Measurements from ENCODE around the gene SLX4.
A peak's percentile ranks its signal among the peaks of the same experiment; 100 is the strongest.

Gene SLX4

DNA sequence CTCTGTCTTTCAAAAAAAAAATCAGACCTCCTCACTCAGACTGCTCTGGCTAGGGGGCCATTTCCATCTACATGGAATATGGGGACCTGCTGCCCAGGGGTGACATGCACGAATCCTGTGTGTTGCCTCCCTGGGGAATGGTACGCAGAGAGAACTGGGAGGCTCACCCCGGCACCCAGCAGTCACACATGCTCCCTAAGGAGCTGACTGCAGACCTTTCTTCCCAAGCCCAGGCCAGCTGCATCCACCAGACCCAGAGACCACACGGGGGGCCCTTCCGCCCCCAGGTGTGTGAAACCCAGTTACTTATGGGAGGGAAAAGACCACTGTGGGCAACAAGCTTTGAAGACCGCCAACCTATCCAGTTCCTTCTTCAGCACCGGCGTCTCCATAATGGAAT, 27.0 kb downstream of the SLX4 start:
- no peak for DNase-seq (ENCODE audit: insufficient read length)
- TF ChIP-seq POLR2AphosphoS5 (IDR thresholded peaks at IDR 0.05; ENCODE audit: low read depth, low read length) = no peak
- TF ChIP-seq POLR2A (IDR thresholded peaks at IDR 0.05; ENCODE audit: low read depth, low read length) = no peak
- no peak for TF ChIP-seq TAF1 (IDR thresholded peaks at IDR 0.05; ENCODE audit: borderline replicate concordance, low read depth, low read length)
- FAIRE-seq = no peak

DNA sequence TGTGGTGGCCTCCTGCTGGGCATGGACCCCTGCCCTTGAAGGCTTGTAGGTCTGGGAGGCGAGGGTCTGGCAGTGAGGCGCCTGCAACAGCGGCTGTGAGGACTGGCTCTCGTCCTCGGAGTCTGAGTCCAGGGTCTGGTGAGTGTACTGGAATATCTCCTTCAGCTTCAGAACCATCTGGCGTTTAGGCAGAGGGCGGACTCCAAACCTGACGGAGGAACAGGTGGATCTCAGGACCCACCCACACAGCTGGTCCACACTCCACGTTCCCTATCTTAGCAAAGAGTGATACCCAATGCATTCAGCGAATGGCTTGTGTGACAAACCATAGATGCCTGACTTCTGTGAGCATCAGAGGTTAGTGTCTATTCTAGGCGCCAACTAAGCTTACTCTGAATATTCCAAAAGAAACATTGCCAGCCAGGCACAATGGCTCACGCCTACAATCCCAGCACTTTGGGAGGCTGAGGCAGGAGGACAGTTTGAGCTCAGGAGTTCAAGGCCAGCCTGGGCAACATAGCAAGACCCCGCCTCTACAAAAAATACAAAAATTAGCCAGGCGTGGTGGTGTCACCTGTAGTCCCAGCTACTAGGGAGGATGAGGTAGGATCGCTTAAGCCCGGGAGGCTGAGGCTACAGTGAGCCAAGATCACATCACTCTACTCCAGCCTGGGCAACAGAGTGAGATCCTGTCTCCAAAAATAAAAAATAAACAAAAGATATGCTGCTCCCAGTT, 27.9 kb downstream of the SLX4 start:
- DNase-seq (ENCODE audit: insufficient read length) (no peak), FAIRE-seq (no peak)
- TF ChIP-seq POLR2A (IDR thresholded peaks at IDR 0.05; ENCODE audit: low read depth, low read length) = no peak
- no peak for TF ChIP-seq TAF1 (IDR thresholded peaks at IDR 0.05; ENCODE audit: borderline replicate concordance, low read depth, low read length)
- no peak for TF ChIP-seq POLR2AphosphoS5 (IDR thresholded peaks at IDR 0.05; ENCODE audit: low read depth, low read length)

DNA sequence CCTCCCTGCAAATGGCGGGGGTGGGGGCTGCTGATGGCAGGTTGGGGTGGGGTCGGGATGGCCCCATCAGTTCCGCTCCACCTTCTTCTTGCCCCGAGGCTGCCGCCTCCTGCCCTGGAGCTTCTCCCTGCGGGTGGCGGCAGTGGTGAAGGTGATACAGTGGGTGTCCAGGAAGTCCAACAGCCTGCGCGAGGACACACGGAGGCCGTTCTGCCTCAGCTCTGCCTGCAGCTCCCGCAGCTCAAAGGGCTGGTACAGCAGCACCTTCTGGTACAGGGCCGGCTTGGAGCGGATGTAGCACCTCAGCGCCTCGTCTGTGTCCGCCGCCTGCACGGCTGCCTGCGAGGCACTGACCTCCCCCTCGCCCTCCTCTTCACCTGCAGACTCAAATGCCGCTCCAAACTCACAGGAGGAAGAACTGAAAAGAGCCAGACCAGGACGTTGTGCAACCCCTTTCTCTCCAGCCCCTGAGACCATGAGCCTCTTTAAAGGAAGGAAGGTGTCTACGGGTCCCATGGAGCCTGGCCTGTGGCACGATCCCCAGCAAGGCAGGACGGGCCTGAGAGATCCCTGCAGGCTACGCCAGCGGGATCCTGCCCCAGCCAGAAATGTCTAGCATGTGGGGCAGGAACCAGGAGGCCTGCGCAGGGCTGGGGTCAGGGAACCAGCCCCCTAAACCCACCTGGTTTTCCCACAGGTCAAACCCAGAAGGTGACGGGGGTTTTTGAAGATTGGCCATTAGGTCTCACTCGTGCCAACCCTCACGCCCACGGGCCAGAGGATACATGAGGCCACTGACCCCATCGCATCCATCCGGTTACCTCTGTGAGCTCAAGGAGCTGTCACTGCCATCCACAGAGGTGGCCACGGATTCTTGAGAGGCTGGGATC, 28.9 kb downstream of the SLX4 start:
- FAIRE-seq = no peak
- TF ChIP-seq POLR2A (IDR thresholded peaks at IDR 0.05; ENCODE audit: low read depth, low read length) = no peak
- no peak for TF ChIP-seq TAF1 (IDR thresholded peaks at IDR 0.05; ENCODE audit: borderline replicate concordance, low read depth, low read length)
- no peak for TF ChIP-seq POLR2AphosphoS5 (IDR thresholded peaks at IDR 0.05; ENCODE audit: low read depth, low read length)
- no peak for DNase-seq (ENCODE audit: insufficient read length)

GRCh38 chr16:3581392-3581791, 30.0 kb downstream of the SLX4 start:
- TF ChIP-seq TAF1 (IDR thresholded peaks at IDR 0.05; ENCODE audit: borderline replicate concordance, low read depth, low read length) = no peak
- no peak for TF ChIP-seq POLR2A (IDR thresholded peaks at IDR 0.05; ENCODE audit: low read depth, low read length)
- no peak for TF ChIP-seq POLR2AphosphoS5 (IDR thresholded peaks at IDR 0.05; ENCODE audit: low read depth, low read length)
- DNase-seq (ENCODE audit: insufficient read length) (no peak), FAIRE-seq (no peak)

- DNase-seq (ENCODE audit: insufficient read length) (no peak), FAIRE-seq (no peak)
- no peak for TF ChIP-seq POLR2A (IDR thresholded peaks at IDR 0.05; ENCODE audit: low read depth, low read length)
- TF ChIP-seq TAF1 (IDR thresholded peaks at IDR 0.05; ENCODE audit: borderline replicate concordance, low read depth, low read length) = no peak
- TF ChIP-seq POLR2AphosphoS5 (IDR thresholded peaks at IDR 0.05; ENCODE audit: low read depth, low read length) = no peak
Observed at GRCh38 chr16:3580686-3581085, 30.7 kb downstream of the SLX4 start.

- no peak for DNase-seq (ENCODE audit: insufficient read length)
- no peak for FAIRE-seq
- TF ChIP-seq TAF1 (IDR thresholded peaks at IDR 0.05; ENCODE audit: borderline replicate concordance, low read depth, low read length) (no peak), POLR2AphosphoS5 (IDR thresholded peaks at IDR 0.05; ENCODE audit: low read depth, low read length) (no peak), POLR2A (IDR thresholded peaks at IDR 0.05; ENCODE audit: low read depth, low read length) (no peak)
Observed at GRCh38 chr16:3580251-3580651, 31.2 kb downstream of the SLX4 start.

DNA sequence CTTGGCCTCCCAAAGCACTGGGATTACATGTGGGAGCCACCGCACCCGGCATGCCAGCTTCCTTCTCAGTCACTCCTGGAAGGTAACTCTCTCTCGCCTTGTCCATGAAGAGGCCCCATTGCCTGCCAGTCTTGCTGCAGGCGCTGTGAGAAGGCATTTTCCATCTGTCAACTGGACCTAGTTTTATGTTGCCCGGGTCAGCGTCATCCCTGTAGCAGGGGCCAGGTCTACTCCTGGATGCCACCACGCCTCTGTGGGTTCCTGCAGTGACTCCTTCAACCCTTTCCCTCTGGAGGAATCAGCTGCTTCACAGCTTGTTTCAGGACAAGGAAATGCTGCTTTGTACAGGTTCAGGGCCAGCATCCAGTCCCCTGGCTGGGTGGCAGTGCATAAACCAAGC, 31.6 kb downstream of the SLX4 start:
- TF ChIP-seq POLR2AphosphoS5 (IDR thresholded peaks at IDR 0.05; ENCODE audit: low read depth, low read length) (no peak), POLR2A (IDR thresholded peaks at IDR 0.05; ENCODE audit: low read depth, low read length) (no peak), TAF1 (IDR thresholded peaks at IDR 0.05; ENCODE audit: borderline replicate concordance, low read depth, low read length) (no peak)
- DNase-seq (ENCODE audit: insufficient read length) = no peak
- FAIRE-seq = no peak

DNA sequence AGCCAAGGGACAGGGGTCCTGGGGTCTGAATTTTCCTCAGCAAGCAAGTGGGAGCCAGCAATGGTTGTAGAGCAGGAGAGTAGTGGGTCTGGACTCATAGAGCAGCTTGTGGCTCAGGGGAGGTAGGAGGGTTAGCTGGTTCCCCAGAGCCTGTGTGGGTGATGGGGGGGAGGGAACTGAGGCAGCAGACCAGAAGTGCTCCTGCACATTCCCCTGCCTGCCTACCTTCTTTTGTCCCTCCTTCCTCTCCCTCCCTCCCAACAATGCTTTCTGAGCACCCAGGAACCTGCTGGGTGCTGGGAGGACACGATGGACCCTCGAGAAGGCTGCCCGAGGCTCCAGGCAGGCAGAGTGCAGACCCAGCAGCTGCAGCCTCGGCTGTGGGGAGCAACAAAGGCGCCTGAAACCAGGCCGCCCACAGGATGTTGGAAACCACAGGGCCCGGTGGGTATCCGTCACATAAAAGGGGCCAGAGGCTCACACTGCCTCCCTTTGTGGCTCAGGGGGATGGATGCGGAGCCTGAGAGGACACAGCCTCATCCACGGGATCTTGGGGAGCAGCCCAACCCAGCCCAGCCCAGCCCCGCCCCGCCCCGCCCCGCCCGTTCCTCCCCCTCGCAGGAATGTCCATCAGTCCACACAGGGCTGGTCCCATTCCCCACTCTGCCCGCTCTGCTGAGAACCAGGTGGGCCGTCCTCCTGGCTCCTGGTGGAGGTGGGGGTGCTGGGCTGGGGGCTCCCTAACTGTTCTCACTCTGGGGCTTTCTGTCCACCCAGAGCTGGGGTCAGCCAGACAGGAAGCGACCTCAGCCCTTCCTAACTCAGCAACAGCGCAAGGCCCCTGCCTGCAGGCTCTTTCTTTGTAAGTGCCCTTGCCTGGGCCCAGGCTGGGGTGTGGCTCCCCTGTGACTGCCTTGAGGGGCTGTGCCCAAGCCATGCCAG, 32.5 kb downstream of the SLX4 start:
- TF ChIP-seq POLR2AphosphoS5 (IDR thresholded peaks at IDR 0.05; ENCODE audit: low read depth, low read length) = peak; percentile 73
- no peak for TF ChIP-seq TAF1 (IDR thresholded peaks at IDR 0.05; ENCODE audit: borderline replicate concordance, low read depth, low read length)
- TF ChIP-seq POLR2A (IDR thresholded peaks at IDR 0.05; ENCODE audit: low read depth, low read length) = 0 out of 2 replicates have a peak, but pooled peaks have one; percentile 34
- DNase-seq (ENCODE audit: insufficient read length) (peak; percentile 76), FAIRE-seq (peak; percentile 86)

DNA sequence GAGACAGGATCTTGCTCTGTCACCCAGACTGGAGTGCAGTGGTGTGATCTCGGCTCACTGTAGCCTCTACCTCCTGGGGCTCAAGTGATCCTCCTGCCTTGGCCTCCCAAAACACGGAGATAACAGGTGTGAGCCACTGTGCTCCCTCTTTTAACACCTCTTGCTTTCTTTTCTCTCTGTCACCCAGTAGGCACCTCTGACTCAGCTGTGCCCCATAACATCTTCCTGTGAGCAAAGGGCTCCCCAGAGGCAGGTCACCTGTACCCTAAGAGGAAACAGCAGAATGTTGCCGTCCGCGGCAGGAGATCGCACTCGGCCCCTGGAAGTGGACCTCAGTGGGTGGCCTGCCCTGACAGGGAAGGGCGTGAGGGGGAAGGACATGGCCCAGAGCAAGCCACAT, 33.3 kb downstream of the SLX4 start:
- FAIRE-seq = no peak
- TF ChIP-seq POLR2AphosphoS5 (IDR thresholded peaks at IDR 0.05; ENCODE audit: low read depth, low read length) (no peak), TAF1 (IDR thresholded peaks at IDR 0.05; ENCODE audit: borderline replicate concordance, low read depth, low read length) (no peak), POLR2A (IDR thresholded peaks at IDR 0.05; ENCODE audit: low read depth, low read length) (no peak)
- no peak for DNase-seq (ENCODE audit: insufficient read length)

DNA sequence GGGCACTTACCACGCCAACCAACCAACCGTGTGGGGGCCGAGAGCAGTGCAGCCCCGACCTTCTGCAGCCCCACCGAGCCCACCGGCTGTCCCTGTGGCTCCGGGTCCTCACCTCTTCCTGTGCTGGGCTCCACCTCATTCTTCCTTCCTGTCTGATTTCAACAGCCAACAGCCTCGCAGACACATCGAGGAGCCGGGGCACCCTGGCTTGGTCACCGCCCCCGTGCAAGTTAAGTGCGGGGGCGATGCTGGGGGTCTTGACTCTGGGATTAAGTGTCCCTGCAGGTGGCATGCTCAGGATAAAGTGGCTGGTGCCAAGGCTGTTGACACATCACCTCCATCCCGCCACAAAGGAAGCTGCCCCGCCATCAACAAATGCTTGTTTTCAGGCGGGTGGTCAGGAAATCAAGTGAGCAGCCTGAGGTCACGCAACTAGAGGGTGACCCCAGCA, 34.1 kb downstream of the SLX4 start, which contains the start of gene NLRC3:
Gene NLRC3 (minus strand): TSS at position 102 of the 451 bp plus-strand sequence. CDS start 12,367 bp downstream, outside the sequence.
- no peak for DNase-seq (ENCODE audit: insufficient read length)
- peak; percentile 83 for FAIRE-seq
- TF ChIP-seq POLR2A (IDR thresholded peaks at IDR 0.05; ENCODE audit: low read depth, low read length) = peak; percentile 68; the same call in 1 of the 2 replicates
- TF ChIP-seq POLR2AphosphoS5 (IDR thresholded peaks at IDR 0.05; ENCODE audit: low read depth, low read length) = peak; percentile 69
- TF ChIP-seq TAF1 (IDR thresholded peaks at IDR 0.05; ENCODE audit: borderline replicate concordance, low read depth, low read length) = no peak

All from GM12892 (cell line).